Loucy (cell line): ENCODE data around the gene DDX19B.

Experiments used
- CTCF ChIP-seq: fragments of 200-600 bp; sonication (generic); conservative IDR thresholded peaks from 2 replicates; pipeline ENCODE4 v1.5.1; 2014; ENCODE audit warnings: mild to moderate bottlenecking, antibody characterized with exemption, low read length
- EZH2phosphoT487 ChIP-seq: fragments of 200-600 bp; IDR thresholded peaks from 2 replicates; pipeline ENCODE4 v1.6.1; 2018; ENCODE audit warnings: antibody characterized with exemption, mild to moderate bottlenecking, moderate library complexity, borderline replicate concordance

GRCh38 chr16:70324998-70325747, 26.2 kb downstream of the DDX19B start:
- TF ChIP-seq EZH2phosphoT487 (no peak), CTCF (no peak)
